IMR-90 (cell line): ENCODE data around the gene CAPN3. TPM values are rescaled to one million over a fixed set of nuclear protein-coding genes. Genes with fewer than 3 reads are reported as not detected.

Experiments
- ATAC-seq: fragments of 200-7000 bp; cut with Tn5 transposase; 2 replicates; pipeline ENCODE4 v1.9.1; 2020; ENCODE audit warnings: low read depth, mild to moderate bottlenecking, moderate library complexity
- BruUV-seq: library from RNA; stranded (reverse); fragments of 400-500 nt; replicated peaks from 2 replicates; lab custom pipeline; 2021; lab: Mats Ljungman, UMichigan
- CTCF ChIA-PET: fragments of 300-600 bp; formaldehyde crosslinking; extraction: SDS; loops from one replicate; lab custom pipeline; 2021; ENCODE audit warnings: antibody characterized with exemption; lab: Yijun Ruan, JAX
- POLR2A ChIA-PET: fragments of 300-600 bp; sonication (Branson Sonifier 250); formaldehyde crosslinking; loops from one replicate; lab custom pipeline; 2022; ENCODE audit warnings: antibody characterized with exemption; ENCODE audit not compliant: unreplicated experiment; lab: Charles Lee
- DNase-seq: peaks from one replicate; pipeline ENCODE4 v3.0.0; 2013
- H2AFZ ChIP-seq: replicated peaks from 2 replicates; pipeline ENCODE3; 2013; ENCODE audit warnings: low read length, mild to moderate bottlenecking; ENCODE audit not compliant: poor library complexity
- H2AK5ac ChIP-seq: 2 replicates; pipeline ENCODE4 v1.6.1; 2013; ENCODE audit warnings: low read depth, low read length, inconsistent platforms
- H2AK9ac ChIP-seq: replicated peaks from 2 replicates; pipeline ENCODE3; 2013; ENCODE audit warnings: mild to moderate bottlenecking, low read depth, low read length, moderate library complexity; ENCODE audit not compliant: poor library complexity
- H2BK120ac ChIP-seq: 2 replicates; pipeline ENCODE4 v1.6.1; 2013; ENCODE audit warnings: low read depth, low read length, inconsistent platforms
- H2BK15ac ChIP-seq: 3 replicates; pipeline ENCODE4 v1.6.1; 2013; ENCODE audit warnings: low read depth, low read length, inconsistent platforms
- H2BK20ac ChIP-seq: 2 replicates; pipeline ENCODE4 v1.6.1; 2013; ENCODE audit warnings: low read depth, mild to moderate bottlenecking, inconsistent platforms, low read length, moderate library complexity
- H2BK5ac ChIP-seq: 2 replicates; pipeline ENCODE4 v1.6.1; 2013; ENCODE audit warnings: mild to moderate bottlenecking, low read depth, low read length, inconsistent platforms; ENCODE audit not compliant: poor library complexity, severe bottlenecking
- H3K14ac ChIP-seq: replicated peaks from 2 replicates; pipeline ENCODE4 v1.6.1; 2013; ENCODE audit warnings: low read depth, low read length, inconsistent platforms
- H3K18ac ChIP-seq: 2 replicates; pipeline ENCODE4 v1.6.1; 2013; ENCODE audit warnings: low read depth, low read length, control low read depth
- H3K23ac ChIP-seq: 2 replicates; pipeline ENCODE4 v1.6.1; 2013; ENCODE audit warnings: low read depth, low read length, inconsistent platforms
- H3K27ac ChIP-seq: 2 replicates; pipeline ENCODE4 v1.5.1; 2013; ENCODE audit warnings: mild to moderate bottlenecking, control low read depth, low read length; ENCODE audit not compliant: insufficient read depth
- H3K27me3 ChIP-seq: 2 replicates; pipeline ENCODE4 v1.6.1; 2013; ENCODE audit warnings: low read length; ENCODE audit not compliant: control insufficient read depth, insufficient read depth
- H3K36me3 ChIP-seq: 2 replicates; pipeline ENCODE4 v1.6.1; 2013; ENCODE audit warnings: low read length, mixed read lengths; ENCODE audit not compliant: control insufficient read depth, insufficient read depth
- H3K4ac ChIP-seq: 2 replicates; pipeline ENCODE4 v1.6.1; 2013; ENCODE audit warnings: low read depth, low read length, inconsistent platforms
- H3K4me1 ChIP-seq: 2 replicates; pipeline ENCODE4 v1.6.1; 2013; ENCODE audit warnings: low read length, mixed read lengths; ENCODE audit not compliant: control insufficient read depth, insufficient read depth
- H3K4me2 ChIP-seq: 2 replicates; pipeline ENCODE4 v1.6.1; 2013; ENCODE audit warnings: low read depth, mild to moderate bottlenecking, control low read depth, low read length, moderate library complexity
- H3K4me3 ChIP-seq: 2 replicates; pipeline ENCODE4 v1.5.1; 2013; ENCODE audit warnings: low read depth, mild to moderate bottlenecking, control low read depth, low read length, moderate library complexity; ENCODE audit not compliant: insufficient read depth
- H3K56ac ChIP-seq: 2 replicates; pipeline ENCODE4 v1.6.1; 2013; ENCODE audit warnings: low read length, inconsistent platforms; ENCODE audit not compliant: insufficient read depth; ENCODE audit errors: extremely low read depth
- H3K79me1 ChIP-seq, 2 experiments: 2 replicates each; pipeline ENCODE4 v1.6.1; 2013; ENCODE audit warnings: low read length in 2 of 2, inconsistent platforms in 1 of 2, low read depth in 1 of 2
- H3K9ac ChIP-seq: 2 replicates; pipeline ENCODE4 v1.6.1; 2013; ENCODE audit warnings: low read depth, low read length, control low read depth
- H3K9me1 ChIP-seq: 2 replicates; pipeline ENCODE4 v1.6.1; 2013; ENCODE audit warnings: low read length, inconsistent platforms; ENCODE audit not compliant: insufficient read depth
- H3K9me3 ChIP-seq: 2 replicates; pipeline ENCODE4 v1.6.1; 2013; ENCODE audit warnings: low read length; ENCODE audit not compliant: control insufficient read depth, insufficient read depth
- H4K20me1 ChIP-seq: 2 replicates; pipeline ENCODE4 v1.6.1; 2013; ENCODE audit warnings: low read length, inconsistent platforms; ENCODE audit not compliant: insufficient read depth
- H4K5ac ChIP-seq: 2 replicates; pipeline ENCODE4 v1.6.1; 2013; ENCODE audit warnings: mild to moderate bottlenecking, low read depth, low read length, control low read depth
- H4K8ac ChIP-seq, 2 experiments: 2 replicates each; pipeline ENCODE4 v1.6.1; 2013; ENCODE audit warnings: low read depth in 2 of 2, low read length in 2 of 2, control low read depth in 1 of 2, inconsistent platforms in 1 of 2
- H4K91ac ChIP-seq: 2 replicates; pipeline ENCODE4 v1.6.1; 2013; ENCODE audit warnings: low read depth, low read length, inconsistent platforms; ENCODE audit not compliant: insufficient read depth
- BHLHE40 ChIP-seq: fragments of 150-350 bp; IDR thresholded peaks from 2 replicates; pipeline ENCODE4 v1.6.1; 2016; ENCODE audit warnings: mild to moderate bottlenecking, low read depth, low read length
- CEBPB ChIP-seq: IDR thresholded peaks from 2 replicates; pipeline ENCODE4 v1.6.1; 2012; ENCODE audit warnings: low read depth, low read length, improper control_type of control experiment
- CHD1 ChIP-seq: IDR thresholded peaks from 2 replicates; pipeline ENCODE4 v1.6.1; 2012; ENCODE audit warnings: low read depth, low read length, improper control_type of control experiment
- CTCF ChIP-seq: conservative IDR thresholded peaks from 2 replicates; pipeline ENCODE4 v1.5.1; 2012; ENCODE audit warnings: mild to moderate bottlenecking, low read depth, low read length, improper control_type of control experiment
- ELK1 ChIP-seq: fragments of 150-350 bp; IDR thresholded peaks from 2 replicates; pipeline ENCODE4 v1.6.1; 2016; ENCODE audit warnings: low read depth, mild to moderate bottlenecking, low read length, moderate library complexity, borderline replicate concordance
- FOS ChIP-seq: fragments of 150-350 bp; IDR thresholded peaks from 2 replicates; pipeline ENCODE4 v1.6.1; 2016; ENCODE audit warnings: low read depth, low read length
- MAFK ChIP-seq: IDR thresholded peaks from 2 replicates; pipeline ENCODE4 v1.6.1; 2012; ENCODE audit warnings: low read depth, low read length, improper control_type of control experiment
- MAZ ChIP-seq: IDR thresholded peaks from 2 replicates; pipeline ENCODE4 v1.6.1; 2012; ENCODE audit warnings: low read depth, mild to moderate bottlenecking, low read length, improper control_type of control experiment, moderate library complexity, borderline replicate concordance
- MXI1 ChIP-seq: IDR thresholded peaks from 2 replicates; pipeline ENCODE4 v1.6.1; 2012; ENCODE audit warnings: low read depth, mild to moderate bottlenecking, low read length, moderate library complexity, borderline replicate concordance
- NFE2L2 ChIP-seq: fragments of 150-350 bp; IDR thresholded peaks from 2 replicates; pipeline ENCODE4 v1.6.1; 2016; ENCODE audit warnings: low read depth, mild to moderate bottlenecking, low read length
- POLR2A ChIP-seq: IDR thresholded peaks from 2 replicates; pipeline ENCODE4 v1.6.1; 2012; ENCODE audit warnings: mild to moderate bottlenecking, low read depth, low read length
- RAD21 ChIP-seq: IDR thresholded peaks from 2 replicates; pipeline ENCODE4 v1.6.1; 2012; ENCODE audit warnings: low read length, improper control_type of control experiment
- RCOR1 ChIP-seq: IDR thresholded peaks from 2 replicates; pipeline ENCODE4 v1.6.1; 2012; ENCODE audit warnings: mild to moderate bottlenecking, low read length, improper control_type of control experiment; ENCODE audit not compliant: insufficient replicate concordance
- RFX5 ChIP-seq: IDR thresholded peaks from 2 replicates; pipeline ENCODE4 v1.8.0; 2012; ENCODE audit warnings: low read depth, mild to moderate bottlenecking, low read length, moderate library complexity
- SMC3 ChIP-seq: fragments of 150-350 bp; IDR thresholded peaks from 2 replicates; pipeline ENCODE4 v1.6.1; 2016; ENCODE audit warnings: low read depth, mild to moderate bottlenecking, antibody characterized with exemption, low read length, moderate library complexity
- USF2 ChIP-seq: fragments of 150-350 bp; IDR thresholded peaks from 2 replicates; pipeline ENCODE4 v1.6.1; 2017; ENCODE audit warnings: mild to moderate bottlenecking, antibody characterized with exemption, low read length, low read depth
- WGBS, 2 experiments: methylation state at CpG; one replicate each; pipeline versions ENCODE4 v1.1.5 to v1.1.7; 2013; ENCODE audit warnings: missing lambda C conversion rate in 2 of 2; ENCODE audit not compliant: insufficient read length in 1 of 2; ENCODE audit errors: extremely low coverage in 2 of 2; 5-methylcytosine and 5-hydroxymethylcytosine counted together
- dilution Hi-C: fragments of 300-500 bp; cut with HindIII; formaldehyde crosslinking; loops from one replicate; pipeline ENCODE4 v1.14.3; 2018; ENCODE audit warnings: low sequenced_read_pairs; ENCODE audit not compliant: unreplicated experiment
- in situ Hi-C: fragments of 300-500 bp; cut with MboI; formaldehyde crosslinking; loops from 3 replicates; pipeline ENCODE4 v1.14.3; 2019; ENCODE audit warnings: low sequenced_read_pairs, inconsistent platforms, mixed read lengths
- intact Hi-C: fragments of 100-400 bp; cut with micrococcal nuclease; formaldehyde crosslinking; loops from 2 replicates; pipeline ENCODE4 v1.10.0; 2022
- polyA plus RNA-seq, 3 experiments: library from polyadenylated mRNA; depleted of rRNA; stranded (reverse); fragments of >200 nt; gene quantifications; 2 replicates each; pipeline ENCODE4 v1.2.3, GENCODE V29; 2012; ENCODE audit warnings: low replicate concordance in 1 of 3
- total RNA-seq: library from RNA; depleted of rRNA; stranded (reverse); fragments of >200 nt; gene quantifications from 2 replicates; pipeline ENCODE4 v1.2.3, GENCODE V29; 2012

CAPN3 gene
- total and polyA plus RNA-seq, 2 of the 4 experiments (the other 2 are of a cell fraction) = 1.1 to 1.4 TPM

- Histone ChIP-seq H2BK5ac (no peak overlapping the region), H3K27me3 (no peaks in the 10 kb centered on the region), H3K9ac (no peak overlapping the region), H3K36me3 (no peaks in the 10 kb centered on the region), H2BK20ac (no peak overlapping the region), H4K91ac (no peak overlapping the region), H4K8ac (no peak overlapping the region), H4K20me1 (no peaks in the 10 kb centered on the region), H4K5ac (no peak overlapping the region), H2AK9ac (no peak overlapping the region), H2BK15ac (no peak overlapping the region), H2AK5ac (no peak overlapping the region), H3K4me2 (no peak overlapping the region), H3K18ac (no peak overlapping the region), H3K56ac (no peak overlapping the region), H2BK120ac (peak overlapping the region; percentile 10; the same call in 1 of the 2 replicates), H3K4me1 (no peaks in the 10 kb centered on the region; the same call in 1 of the 2 replicates), H2AFZ (no peak overlapping the region), H3K27ac (no peak overlapping the region), H3K4ac (no peak overlapping the region), H3K79me1 (no peaks in the 10 kb centered on the region), H3K4me3 (no peak overlapping the region), H3K9me1 (no peaks in the 10 kb centered on the region), H3K9me3 (no peaks in the 10 kb centered on the region), H3K23ac (no peak overlapping the region), H3K14ac (no peak overlapping the region)
- 33% methylated on average over 1 of the region's 3 CpGs; no CpG with 5 or more reads in 1 of the 2 experiments for WGBS, 2 experiments
- BruUV-seq = no TSS peak
- ATAC-seq = no peak
- TF ChIP-seq CEBPB = no peak
- no peak for TF ChIP-seq FOS
- no peak for TF ChIP-seq USF2
- no peak for TF ChIP-seq MAFK
- no peak for TF ChIP-seq RCOR1
- no peak for TF ChIP-seq CTCF
- no peak for TF ChIP-seq CHD1
- no peak for TF ChIP-seq SMC3
- no peak for TF ChIP-seq RAD21
- TF ChIP-seq MAZ = no peak
- TF ChIP-seq MXI1 = no peak
- no peak for TF ChIP-seq NFE2L2
- TF ChIP-seq RFX5 = no peak
- no peak for TF ChIP-seq BHLHE40
- no peak for TF ChIP-seq ELK1
- TF ChIP-seq POLR2A = no peak
- dilution Hi-C loops (no loop called here), intact Hi-C loops (no loop called here), in situ Hi-C loops (no loop called here)
- ChIA-PET CTCF (no interaction called here), POLR2A (no interaction called here)
- no peak for DNase-seq
Observed at GRCh38 chr15:42368096-42368495, 8.8 kb downstream of the CAPN3 start.
